SU-DHL-6 (cell line): ENCODE results near the gene FOXO6.

Source experiments
- CTCF ChIP-seq: fragments of 200-600 bp; sonication (generic); IDR thresholded peaks from one replicate; pipeline ENCODE4 v1.5.1; 2017; ENCODE audit warnings: antibody characterized with exemption, mild to moderate bottlenecking, low read length, moderate library complexity; ENCODE audit not compliant: insufficient read depth, poor library complexity, severe bottlenecking
- EZH2phosphoT487 ChIP-seq: fragments of 200-600 bp; sonication (generic), shearing (Covaris generic); conservative IDR thresholded peaks from 2 replicates; pipeline ENCODE4 v1.6.1; 2018; ENCODE audit warnings: mild to moderate bottlenecking, antibody characterized with exemption, low read length, moderate library complexity, mixed read lengths

GRCh38 chr1:41420860-41421259 is 59.6 kb downstream of the FOXO6 start:
- TF ChIP-seq CTCF (no peak), EZH2phosphoT487 (no peak)
